MG63 (cell line): ENCODE results near the gene RCL1. TPM values are rescaled to one million over a fixed set of nuclear protein-coding genes. Genes with fewer than 3 reads are reported as not detected.
"Not testable (repeated sequence)": the region's sequence is repeated elsewhere in the genome, so short reads cannot be mapped to it uniquely, and the experiment has no call there.

Experiments used
- DNase-seq: peaks from one replicate; pipeline ENCODE4 v3.0.0-alpha.2; 2020
- H3K27me3 ChIP-seq: fragments of 250-450 bp; sonication (Bioruptor Pico); 2 replicates; pipeline ENCODE4 v1.5.1; 2020; ENCODE audit warnings: mild to moderate bottlenecking, moderate library complexity
- H3K36me3 ChIP-seq: fragments of 250-450 bp; sonication (Bioruptor Pico); 2 replicates; pipeline ENCODE4 v1.5.1; 2020; ENCODE audit warnings: mild to moderate bottlenecking, moderate library complexity
- H3K4me3 ChIP-seq: fragments of 250-450 bp; sonication (Bioruptor Pico); 2 replicates; pipeline ENCODE4 v1.5.1; 2020; ENCODE audit warnings: mild to moderate bottlenecking, moderate library complexity
- H3K9me3 ChIP-seq: fragments of 250-450 bp; sonication (Bioruptor Pico); 2 replicates; pipeline ENCODE4 v1.5.1; 2020; ENCODE audit warnings: mild to moderate bottlenecking, moderate library complexity
- total RNA-seq: library from RNA; depleted of rRNA; stranded (reverse); fragments of >200 nt; shearing (Covaris generic); gene quantifications from 2 replicates; pipeline ENCODE4 v1.2.3, GENCODE V29; 2014; ENCODE audit warnings: low replicate concordance; rRNA removed

RCL1 gene, protein sequence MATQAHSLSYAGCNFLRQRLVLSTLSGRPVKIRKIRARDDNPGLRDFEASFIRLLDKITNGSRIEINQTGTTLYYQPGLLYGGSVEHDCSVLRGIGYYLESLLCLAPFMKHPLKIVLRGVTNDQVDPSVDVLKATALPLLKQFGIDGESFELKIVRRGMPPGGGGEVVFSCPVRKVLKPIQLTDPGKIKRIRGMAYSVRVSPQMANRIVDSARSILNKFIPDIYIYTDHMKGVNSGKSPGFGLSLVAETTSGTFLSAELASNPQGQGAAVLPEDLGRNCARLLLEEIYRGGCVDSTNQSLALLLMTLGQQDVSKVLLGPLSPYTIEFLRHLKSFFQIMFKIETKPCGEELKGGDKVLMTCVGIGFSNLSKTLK
- total RNA-seq: 6.8 and 9.0 TPM in 2 replicates

DNA sequence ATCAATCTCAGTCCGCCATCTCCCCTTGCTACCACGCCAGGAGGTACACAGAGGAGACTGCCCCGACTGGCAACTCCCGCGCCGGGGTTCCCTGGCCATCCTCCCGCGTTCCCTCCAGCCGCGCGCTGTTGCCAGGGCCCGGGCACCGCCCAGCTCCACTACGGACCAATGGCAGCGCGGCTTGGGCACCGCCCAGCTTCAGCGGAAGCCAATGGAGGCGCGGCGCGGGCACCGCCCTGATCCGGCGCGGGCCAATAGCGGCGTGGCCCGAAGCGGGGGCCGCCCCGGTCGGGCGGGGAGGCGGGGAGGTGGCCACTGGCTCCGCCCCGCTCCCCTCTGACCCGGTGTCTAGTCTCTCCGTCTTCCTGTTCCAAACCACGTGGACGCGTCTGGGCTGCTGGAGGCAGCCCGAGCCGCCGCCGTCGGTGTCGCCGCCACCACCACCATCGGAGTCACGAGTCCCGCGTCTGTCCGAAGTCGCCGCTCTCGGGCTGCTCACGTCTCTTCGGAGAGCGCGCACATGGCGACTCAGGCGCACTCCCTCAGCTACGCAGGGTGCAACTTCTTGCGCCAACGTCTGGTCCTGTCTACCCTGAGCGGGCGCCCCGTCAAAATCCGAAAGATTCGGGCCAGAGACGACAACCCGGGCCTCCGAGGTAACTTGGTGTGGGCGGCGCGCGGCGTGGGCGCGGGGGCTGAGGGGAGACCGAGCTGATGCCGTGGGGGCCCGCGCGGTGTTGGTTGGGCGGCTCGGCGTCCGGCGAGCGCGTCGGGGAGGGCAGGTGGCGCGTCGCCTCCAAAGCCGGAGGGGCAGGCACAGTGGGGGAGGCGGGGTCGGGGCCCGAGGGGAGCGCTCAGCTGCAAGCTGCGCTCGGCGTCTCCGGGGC lies at the start of gene RCL1:
Gene RCL1 (plus strand): TSS at position 373 of the 887 bp plus-strand sequence. CDS start 148 bp downstream, at position 521.
- no peaks in the 10 kb centered on the region for H3K36me3 ChIP-seq
- peak; percentile 84 for DNase-seq
- no peaks in the 10 kb centered on the region for H3K27me3 ChIP-seq
- peak within 1 kb of the TSS; percentile 65 for H3K4me3 ChIP-seq
- no peaks in the 10 kb centered on the region for H3K9me3 ChIP-seq

DNA sequence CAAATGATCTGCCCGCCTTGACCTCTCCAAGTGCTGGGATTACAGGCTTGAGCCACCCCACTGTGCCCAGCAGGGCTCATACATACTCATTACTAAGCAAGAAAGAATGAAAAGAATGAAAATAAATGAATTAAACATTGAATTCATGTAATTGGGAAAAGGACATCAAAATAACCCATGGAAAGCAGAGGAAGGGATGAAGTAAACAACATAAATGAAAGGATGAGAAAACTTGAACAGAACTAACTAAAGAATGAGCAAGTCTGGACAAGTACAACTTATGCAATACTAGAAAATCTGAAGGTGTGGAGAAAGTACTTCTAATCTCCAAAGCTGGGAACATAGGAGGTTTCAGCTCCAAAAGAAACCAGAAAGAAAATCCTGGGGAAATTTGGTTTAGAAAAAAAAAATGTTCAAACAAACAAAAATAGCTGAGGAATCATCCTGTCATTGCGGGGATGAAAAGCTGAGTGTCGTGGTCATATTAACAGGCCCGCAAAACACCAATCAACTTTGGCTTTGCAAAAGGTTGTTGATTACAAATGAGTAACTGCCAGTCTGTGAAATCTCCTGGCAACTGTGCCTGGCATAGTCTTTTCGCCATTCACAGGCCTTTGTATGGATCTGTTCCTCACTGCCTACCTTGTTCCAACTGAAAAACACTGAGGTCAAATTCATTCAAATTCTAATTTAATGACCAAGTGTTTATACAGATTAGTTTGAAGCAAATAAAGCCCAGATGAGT lies 49.4 kb upstream of the RCL1 start:
- DNase-seq: peak; percentile 22

DNA sequence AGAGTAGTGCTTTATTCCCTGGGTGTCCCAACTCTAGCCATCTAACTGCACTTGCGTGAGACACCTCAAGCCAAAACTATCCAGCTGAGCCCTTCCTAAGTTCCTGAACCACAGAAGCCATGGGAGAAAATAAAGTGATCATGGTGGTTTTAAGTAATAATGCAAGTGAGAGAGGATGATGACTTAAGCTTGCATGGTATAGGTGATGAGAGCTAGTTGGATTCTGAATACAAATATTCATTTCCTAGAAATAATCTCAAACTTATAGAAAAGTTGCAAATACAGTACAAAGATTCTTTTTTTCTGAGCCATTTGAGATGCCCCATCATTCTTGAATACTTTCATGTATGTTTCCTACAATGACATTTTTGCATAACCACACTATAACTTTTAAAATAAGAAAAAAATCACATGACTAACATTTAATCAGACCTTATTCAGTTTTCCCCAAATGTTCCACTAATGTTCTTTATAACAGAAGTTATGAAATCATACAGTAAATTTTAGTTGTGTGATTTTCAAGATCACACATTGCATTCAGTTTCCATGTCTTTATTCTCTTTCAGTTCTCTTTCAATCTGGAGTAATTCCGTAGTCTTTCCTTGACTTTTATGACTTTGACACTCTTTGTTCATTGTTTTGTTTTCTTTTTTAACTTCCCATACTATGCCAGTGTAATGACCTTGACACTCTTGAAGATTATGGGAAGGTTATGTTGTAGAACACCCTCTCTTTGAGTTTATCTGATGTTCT lies 46.3 kb upstream of the RCL1 start:
- DNase-seq: no peak
- Histone ChIP-seq H3K27me3 (no peaks in the 10 kb centered on the region), H3K9me3 (no peaks in the 10 kb centered on the region), H3K36me3 (no peaks in the 10 kb centered on the region), H3K4me3 (no peak overlapping the region)

More for the DNA sequence above, 49.4 kb upstream of the RCL1 start:
- Histone ChIP-seq H3K27me3 (no peaks in the 10 kb centered on the region), H3K9me3 (no peaks in the 10 kb centered on the region), H3K36me3 (no peaks in the 10 kb centered on the region), H3K4me3 (no peak overlapping the region)

DNA sequence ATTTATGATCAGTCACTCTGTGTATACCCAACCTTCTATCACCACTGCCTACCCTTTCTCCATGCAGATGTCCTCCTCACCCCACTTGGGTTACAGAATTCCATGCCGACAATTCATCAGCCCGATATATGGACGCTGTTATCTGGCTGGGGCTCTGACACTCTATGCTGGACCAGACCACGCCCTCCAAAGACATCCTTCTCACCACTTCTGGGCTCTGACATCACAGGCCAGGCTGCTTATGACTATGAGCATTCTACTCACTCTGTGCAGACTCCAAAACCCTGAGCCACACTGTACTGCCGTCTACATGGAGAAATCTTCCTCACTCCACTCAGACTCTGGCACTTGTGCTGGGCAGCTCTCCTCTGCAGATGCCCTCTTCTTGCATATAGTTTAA lies 44.1 kb upstream of the RCL1 start:
- H3K9me3 ChIP-seq: no peaks in the 10 kb centered on the region
- H3K36me3 ChIP-seq: no peaks in the 10 kb centered on the region
- no peaks in the 10 kb centered on the region for H3K27me3 ChIP-seq
- H3K4me3 ChIP-seq: no peak overlapping the region
- no peak for DNase-seq

DNA sequence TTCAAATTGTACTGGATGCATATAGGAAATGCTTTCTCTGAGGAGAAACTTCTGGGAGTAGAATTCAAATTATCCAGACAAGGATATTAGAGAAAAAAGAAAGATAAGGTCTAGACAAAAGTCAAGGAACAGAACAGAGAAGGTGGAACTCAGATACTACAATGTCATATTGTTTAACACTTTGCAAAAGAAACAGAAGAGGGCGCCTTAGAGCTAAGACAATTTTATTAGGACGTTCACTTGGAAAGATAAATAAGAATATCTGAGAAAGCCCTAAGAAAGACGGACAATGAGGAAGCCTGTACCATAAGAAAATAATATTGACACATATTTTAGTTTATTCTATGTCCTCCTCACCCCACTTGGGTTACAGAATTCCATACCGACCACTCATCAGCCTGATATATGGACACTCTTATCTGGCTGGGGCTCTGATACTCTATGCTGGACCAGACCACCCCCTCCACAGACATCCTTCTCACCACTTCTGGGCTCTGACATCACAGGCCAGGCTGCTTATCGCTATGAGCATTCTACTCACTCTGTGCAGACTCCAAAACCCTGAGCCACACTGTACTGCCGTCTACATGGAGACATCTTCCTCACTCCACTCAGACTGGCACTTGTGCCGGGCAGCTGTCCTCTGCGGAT lies 42.6 kb upstream of the RCL1 start:
- Histone ChIP-seq H3K9me3 (no peaks in the 10 kb centered on the region), H3K36me3 (no peaks in the 10 kb centered on the region), H3K4me3 (no peak overlapping the region), H3K27me3 (no peaks in the 10 kb centered on the region)
- DNase-seq: no peak

DNA sequence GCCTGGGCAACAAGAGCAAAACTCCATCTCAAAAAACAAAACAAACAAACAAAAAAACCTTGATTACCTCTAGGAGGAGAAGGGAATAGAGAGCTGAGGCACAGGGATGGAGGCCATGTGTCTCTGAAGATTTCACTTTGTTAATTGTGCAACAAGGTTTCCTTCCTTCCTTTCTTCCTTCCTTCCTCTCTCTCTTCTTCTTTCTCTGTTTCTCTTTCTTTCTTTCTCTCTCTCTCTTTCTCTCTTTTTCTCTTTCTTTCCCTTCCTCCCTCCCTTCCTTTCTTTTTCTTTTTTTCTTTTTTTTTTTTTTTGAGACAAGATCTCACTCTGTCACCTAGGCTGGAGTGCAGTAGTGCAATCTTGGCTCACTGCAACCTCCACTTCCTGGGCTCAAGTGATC lies 38.2 kb upstream of the RCL1 start:
- not testable (repeated sequence) for H3K9me3 ChIP-seq, DNase-seq

DNA sequence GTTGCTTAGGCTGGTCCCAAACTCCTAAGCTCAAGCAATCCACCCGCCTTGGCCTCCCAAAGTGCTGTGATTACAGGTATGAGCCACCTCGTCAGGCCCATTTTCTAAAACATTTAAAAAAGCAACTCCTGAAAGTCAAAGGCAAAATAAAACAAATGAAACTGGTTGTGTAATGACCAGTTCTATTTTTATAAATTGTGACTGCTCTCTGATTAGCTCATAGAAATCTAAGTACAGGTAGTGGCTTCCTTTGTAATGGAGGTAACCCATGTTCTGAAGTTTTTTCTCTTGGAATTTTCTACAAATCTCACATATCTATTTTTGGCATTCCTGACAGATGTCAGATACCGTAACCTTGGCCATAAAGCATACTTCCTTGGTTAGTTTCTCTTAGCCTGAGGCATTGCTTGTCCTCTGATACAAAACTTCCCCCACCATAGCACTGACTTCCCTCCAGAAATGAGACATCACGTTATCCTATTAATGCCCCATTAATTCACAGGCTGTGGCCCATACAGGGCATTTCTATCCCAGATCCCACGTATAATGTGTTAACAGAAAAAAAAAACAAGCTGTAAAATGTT lies 37.6 kb upstream of the RCL1 start:
- no peaks in the 10 kb centered on the region for H3K27me3 ChIP-seq
- H3K4me3 ChIP-seq: no peak overlapping the region
- H3K9me3 ChIP-seq: no peaks in the 10 kb centered on the region
- DNase-seq: no peak
- no peaks in the 10 kb centered on the region for H3K36me3 ChIP-seq

More for the DNA sequence above, 38.2 kb upstream of the RCL1 start:
- not testable (repeated sequence) for H3K36me3 ChIP-seq, H3K27me3 ChIP-seq, H3K4me3 ChIP-seq

DNA sequence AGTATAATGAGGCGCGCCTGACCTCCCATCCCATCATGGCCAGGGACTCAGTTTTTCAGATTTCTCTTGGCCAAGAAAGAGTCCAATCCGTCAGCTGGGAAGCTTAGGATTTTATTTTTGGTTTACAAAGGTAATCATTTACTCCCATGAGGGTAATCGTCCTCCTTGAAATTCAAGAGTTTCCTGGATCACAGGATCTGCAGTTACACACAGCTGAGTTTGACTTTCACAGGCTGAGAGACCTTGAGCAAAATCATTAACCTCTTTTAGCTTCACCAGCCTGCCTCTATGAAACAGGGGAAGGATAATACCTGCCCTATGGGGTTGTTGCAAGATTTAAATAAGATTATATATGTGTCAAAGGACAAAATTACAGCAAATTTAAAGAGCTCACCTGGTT lies 36.3 kb upstream of the RCL1 start:
- Histone ChIP-seq H3K27me3 (no peaks in the 10 kb centered on the region), H3K4me3 (no peak overlapping the region), H3K36me3 (no peaks in the 10 kb centered on the region), H3K9me3 (no peaks in the 10 kb centered on the region)
- no peak for DNase-seq

DNA sequence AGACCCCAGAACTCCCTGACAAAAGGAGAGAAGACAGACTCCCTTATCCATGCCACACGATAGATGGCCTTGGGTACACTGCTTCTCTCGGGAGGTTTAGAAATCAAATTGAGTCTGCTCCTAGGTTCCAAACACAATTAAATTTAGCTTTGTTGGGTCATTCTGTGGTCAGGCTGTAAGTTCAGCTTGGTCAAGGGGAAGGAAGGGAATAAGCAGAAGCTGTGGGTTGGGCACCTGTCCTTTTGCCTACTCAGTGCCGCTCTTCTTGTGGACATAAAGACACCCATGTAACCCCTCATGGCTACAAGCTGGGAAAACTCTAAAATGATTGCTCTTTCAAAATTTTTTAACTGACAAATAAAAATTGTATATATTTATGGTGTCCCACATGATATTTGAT lies 32.6 kb upstream of the RCL1 start:
- Histone ChIP-seq H3K36me3 (no peaks in the 10 kb centered on the region), H3K9me3 (no peaks in the 10 kb centered on the region), H3K27me3 (no peaks in the 10 kb centered on the region), H3K4me3 (no peak overlapping the region)
- DNase-seq: no peak

DNA sequence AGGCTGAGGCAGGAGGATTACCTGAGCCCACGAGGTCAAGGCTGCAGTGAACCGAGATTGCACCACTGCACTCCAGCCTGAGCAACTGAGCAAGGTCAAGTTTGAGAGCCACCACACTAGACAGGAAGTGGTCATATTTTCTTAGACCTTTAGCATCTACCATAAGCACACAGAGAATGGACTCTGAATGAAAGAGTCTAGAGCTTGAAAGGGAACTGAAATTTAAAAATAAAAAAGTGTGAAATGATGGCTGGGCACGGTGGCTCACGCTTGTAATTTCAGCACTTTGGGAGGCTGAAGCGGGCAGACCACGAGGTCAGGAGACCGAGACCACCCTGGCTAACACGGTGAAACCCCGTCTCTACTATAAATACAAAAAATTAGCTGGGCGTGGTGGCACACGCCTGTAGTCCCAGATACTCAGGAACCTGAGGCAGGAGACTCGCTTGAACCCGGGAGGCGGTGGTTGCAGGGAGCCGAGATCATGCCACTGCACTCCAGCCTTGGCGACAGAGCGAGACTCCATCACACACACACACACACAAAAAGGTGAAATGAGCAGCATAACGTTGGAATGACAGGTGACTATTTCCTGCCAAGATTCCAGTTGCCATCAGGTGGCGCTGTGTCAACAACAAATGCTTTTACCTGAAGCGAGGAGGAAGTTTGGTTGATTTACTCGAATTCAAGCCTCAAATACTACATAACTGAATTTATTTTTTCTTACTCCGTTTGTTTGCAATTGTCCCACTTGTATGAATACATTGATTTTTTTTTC lies 30.4 kb upstream of the RCL1 start:
- Histone ChIP-seq H3K4me3 (no peak overlapping the region), H3K9me3 (no peaks in the 10 kb centered on the region), H3K36me3 (no peaks in the 10 kb centered on the region), H3K27me3 (no peaks in the 10 kb centered on the region)
- no peak for DNase-seq

DNA sequence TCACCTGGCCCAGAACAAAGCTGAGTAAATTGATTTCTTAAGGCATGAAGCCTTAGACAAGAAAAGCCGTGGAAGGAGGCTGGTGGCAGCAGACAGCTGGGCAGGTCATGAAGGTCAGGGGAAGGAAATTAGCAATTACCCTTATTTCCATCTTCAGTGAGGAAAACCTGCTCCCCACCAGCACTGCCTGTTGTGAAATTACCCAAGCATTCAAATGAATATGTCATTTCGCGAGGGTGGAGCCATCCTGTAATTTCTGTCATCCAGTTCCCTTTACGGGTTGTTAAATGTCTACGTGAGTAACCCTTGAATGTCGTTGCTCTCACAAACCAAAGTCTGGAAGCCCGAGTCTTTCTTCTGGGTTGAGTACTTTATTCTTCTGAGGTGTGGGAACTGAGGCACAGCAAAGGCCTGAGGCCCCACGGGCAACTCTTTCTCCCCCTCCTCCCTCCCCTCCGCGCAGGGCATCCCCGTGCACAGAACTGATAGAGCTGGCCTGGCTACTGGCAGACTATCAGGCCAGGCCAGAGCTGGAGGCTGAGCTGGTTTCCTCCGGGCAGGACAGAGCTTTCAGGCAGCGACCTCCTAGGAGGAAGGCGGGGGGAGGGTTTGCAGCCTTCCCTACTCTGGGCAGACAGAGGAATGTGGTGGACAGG lies 29.7 kb upstream of the RCL1 start:
- no peak overlapping the region for H3K4me3 ChIP-seq
- no peaks in the 10 kb centered on the region for H3K27me3 ChIP-seq
- H3K9me3 ChIP-seq: no peaks in the 10 kb centered on the region
- H3K36me3 ChIP-seq: no peaks in the 10 kb centered on the region
- no peak for DNase-seq

DNA sequence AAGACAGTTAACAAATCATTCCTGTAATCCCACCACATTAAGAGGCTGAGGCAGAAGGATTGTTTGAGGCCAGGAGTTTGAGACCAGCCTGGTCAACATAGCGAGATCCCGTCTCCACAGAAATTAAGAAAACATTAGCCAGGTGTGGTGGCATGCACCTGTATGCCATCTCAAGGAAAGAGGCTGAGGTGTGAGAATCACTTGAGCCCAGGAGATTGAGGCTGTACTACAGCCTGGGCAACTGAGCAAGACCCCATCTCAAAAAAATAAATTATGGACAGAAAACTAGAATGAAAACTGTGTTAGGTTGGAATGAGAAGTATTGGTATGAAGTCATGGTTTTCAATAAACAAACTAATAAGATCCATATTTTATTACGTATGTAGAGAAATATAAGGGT lies 28.7 kb upstream of the RCL1 start:
- no peaks in the 10 kb centered on the region for H3K36me3 ChIP-seq
- H3K9me3 ChIP-seq: no peaks in the 10 kb centered on the region
- no peak overlapping the region for H3K4me3 ChIP-seq
- H3K27me3 ChIP-seq: no peaks in the 10 kb centered on the region
- DNase-seq: no peak

DNA sequence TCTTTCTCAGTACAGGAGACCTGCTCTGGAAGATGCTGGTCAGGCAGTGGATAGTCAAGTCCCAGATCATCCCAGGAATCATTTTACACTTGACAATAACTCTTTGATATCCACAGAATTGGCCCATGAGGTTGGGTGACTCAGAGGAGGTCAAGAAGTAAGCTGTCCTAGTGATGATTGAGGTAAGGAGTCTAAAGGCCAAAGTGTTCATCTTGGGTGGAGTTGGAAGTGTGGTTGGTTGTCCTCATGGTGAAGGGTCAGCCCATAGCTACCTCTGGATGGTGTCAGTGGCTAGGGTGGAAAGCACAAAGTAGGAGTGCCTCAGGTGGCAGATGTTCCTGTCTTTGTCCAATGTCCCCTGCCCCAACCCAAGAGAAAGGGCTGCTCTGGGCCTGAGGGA lies 24.1 kb upstream of the RCL1 start:
- Histone ChIP-seq H3K9me3 (no peaks in the 10 kb centered on the region), H3K27me3 (no peaks in the 10 kb centered on the region), H3K4me3 (no peak overlapping the region), H3K36me3 (no peaks in the 10 kb centered on the region)
- no peak for DNase-seq

DNA sequence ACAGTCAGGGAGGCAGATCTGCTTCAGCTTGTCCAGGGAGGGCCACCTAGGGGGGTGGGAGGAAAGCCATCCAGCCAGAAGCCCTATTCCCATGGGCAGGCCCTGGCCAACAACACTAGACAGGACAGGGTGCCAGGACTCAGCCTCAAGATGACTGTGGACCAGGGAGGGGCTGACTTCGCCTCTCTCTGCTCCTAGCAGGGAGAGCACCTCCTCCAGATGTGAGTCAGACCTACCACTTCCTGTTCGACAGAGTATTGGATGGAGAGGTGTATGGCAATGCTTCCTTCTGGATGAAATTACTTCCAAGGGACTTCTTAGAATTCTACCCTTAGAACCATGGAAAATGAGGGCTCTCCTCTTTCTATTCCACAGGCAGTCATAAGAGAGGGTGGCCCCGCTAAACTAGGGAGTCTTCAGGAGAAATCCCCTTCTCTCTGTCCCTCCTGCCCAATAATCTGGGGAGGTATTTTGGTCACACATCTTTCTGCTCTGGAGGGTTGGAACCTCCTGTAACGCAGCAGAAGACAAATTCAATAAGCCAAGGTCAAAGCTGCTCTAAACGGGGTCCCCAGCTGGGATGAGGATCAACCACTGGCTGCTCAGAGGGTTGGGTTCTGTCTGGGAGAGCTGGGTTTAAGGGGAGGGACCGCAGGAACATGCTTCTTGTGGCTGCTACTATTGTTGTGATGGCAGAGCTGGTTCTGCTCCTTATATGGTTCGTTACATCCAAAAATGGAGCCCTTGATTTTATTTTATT lies 23.2 kb upstream of the RCL1 start:
- H3K4me3 ChIP-seq: no peak overlapping the region
- DNase-seq: peak; percentile 58
- no peaks in the 10 kb centered on the region for H3K36me3 ChIP-seq
- H3K27me3 ChIP-seq: no peaks in the 10 kb centered on the region
- H3K9me3 ChIP-seq: no peaks in the 10 kb centered on the region
